Measurements from ENCODE around the gene HOXA5.

- TF ChIP-seq CTCF (IDR thresholded peaks at IDR 0.05) (no peak), POLR2A (IDR thresholded peaks at IDR 0.05) (no peak)
Observed at GRCh38 chr7:27177795-27178320, 34.4 kb upstream of the HOXA5 start.
